GM18505 (cell line): ENCODE data around the gene PITPNM3.

ENCODE experiments used
- ATAC-seq: cut with Tn5 transposase; IDR thresholded peaks from one replicate; pipeline ENCODE4 v1.9.1; 2021; ENCODE audit not compliant: unreplicated experiment
- POLR2A ChIP-seq: IDR thresholded peaks from 4 replicates; pipeline ENCODE4 v1.6.1; 2011; ENCODE audit warnings: borderline replicate concordance; ENCODE audit not compliant: insufficient read depth, insufficient read length; ENCODE audit errors: extremely low read depth

The PITPNM3 gene

DNA sequence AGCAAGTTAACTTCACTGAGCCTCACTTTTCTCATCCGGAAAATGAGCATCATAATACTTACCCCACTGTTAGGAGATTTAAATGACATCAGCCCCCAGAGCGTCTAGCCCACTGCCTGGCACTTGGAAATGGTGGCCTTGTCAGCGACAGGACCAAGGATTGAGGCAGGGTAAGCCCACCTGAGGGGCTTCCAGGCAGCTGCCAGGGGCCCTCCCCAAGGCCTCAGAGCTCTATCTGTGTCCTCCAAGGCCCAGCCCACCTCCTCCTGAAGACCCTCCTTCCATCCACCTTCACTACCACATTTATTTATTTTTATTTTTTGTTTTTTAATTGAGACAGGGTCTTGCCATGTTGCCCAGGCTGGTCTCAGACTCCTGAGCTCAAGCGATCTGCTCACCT is 13.8 kb downstream of the PITPNM3 start:
- ATAC-seq, result no peak
- TF ChIP-seq POLR2A, result no peak

- no peak for ATAC-seq
- TF ChIP-seq POLR2A, result no peak
Measured at GRCh38 chr17:6541886-6542285, 14.5 kb downstream of the PITPNM3 start.

- no peak for TF ChIP-seq POLR2A
- ATAC-seq, result no peak
Measured at GRCh38 chr17:6539871-6540270, 16.5 kb downstream of the PITPNM3 start.

GRCh38 chr17:6536566-6537065 is 19.7 kb downstream of the PITPNM3 start:
- ATAC-seq, result no peak
- no peak for TF ChIP-seq POLR2A

GRCh38 chr17:6536053-6536452 is 20.3 kb downstream of the PITPNM3 start:
- ATAC-seq, result no peak

GRCh38 chr17:6534846-6535514 is 21.4 kb downstream of the PITPNM3 start:
- TF ChIP-seq POLR2A, result no peak
- no peak for ATAC-seq

More at GRCh38 chr17:6536053-6536452, 20.3 kb downstream of the PITPNM3 start:
- no peak for TF ChIP-seq POLR2A

- no peak for TF ChIP-seq POLR2A
- ATAC-seq, result no peak
Measured at GRCh38 chr17:6532441-6532885, 23.9 kb downstream of the PITPNM3 start.

DNA sequence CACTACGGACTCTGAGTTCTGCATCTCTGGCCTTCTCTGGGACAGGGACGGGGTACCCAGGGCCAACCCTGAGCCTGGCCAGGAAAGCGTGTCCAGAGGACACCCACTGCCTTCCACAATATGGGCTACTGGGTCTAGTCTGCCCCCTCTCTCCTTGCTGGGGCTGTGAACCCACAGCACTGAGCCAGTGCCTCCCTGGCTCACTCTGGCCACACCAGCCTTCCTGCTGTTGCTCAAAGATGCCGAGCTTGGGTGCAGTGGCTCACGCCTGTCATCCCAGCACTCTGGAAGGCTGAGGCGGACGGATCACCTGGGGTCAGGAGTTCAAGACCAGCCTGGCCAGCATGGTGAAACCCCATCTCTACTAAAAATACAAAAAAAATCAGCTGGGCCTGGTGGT is 24.8 kb downstream of the PITPNM3 start:
- no peak for ATAC-seq
- TF ChIP-seq POLR2A, result no peak

DNA sequence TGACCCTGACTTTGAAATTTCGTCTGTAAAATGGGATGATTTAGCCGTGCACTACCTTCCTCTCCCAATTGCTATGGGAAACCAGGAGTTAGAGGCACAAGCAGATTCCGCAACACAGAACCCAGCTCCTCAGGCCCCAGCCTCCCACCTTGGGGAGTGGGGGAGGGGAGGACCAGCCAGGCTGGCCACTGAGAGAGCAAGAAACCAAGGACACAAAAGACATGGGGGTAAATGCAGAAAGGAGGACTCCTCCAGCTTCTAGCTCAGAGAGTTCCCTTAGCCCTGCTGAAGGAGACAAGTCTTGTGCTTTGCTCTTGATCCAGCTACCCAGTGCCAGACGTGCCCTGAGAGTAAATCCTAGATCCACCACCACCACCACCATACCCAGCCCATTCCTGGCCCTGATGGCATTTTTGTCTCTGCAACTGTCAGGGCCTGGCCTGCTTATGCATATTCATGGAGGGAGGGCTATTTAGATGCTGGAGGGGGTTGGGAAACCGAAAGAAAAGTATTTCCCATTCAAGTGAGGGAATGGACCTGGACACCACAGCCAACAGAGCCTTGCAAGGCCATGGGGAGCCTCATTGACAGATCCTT is 25.9 kb downstream of the PITPNM3 start:
- no peak for TF ChIP-seq POLR2A
- no peak for ATAC-seq

DNA sequence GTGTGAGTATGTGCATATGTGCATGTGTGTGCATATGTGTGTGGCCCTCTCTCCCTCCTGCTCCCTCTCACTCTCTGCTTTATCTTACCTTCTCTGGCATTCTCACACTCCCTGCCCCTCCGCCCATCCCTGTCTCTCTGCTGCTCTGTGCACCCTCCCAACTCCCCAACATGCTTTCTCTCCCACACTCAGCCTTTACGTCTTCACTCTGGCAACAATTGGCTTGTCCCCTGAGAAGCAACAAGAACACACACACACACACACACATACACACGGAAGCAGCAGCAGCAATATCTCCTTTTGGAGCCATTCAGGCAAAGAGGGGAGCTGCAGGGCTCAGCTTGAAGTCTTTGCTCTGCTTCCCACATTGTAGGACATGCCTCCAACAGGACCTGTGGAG is 27.8 kb downstream of the PITPNM3 start:
- ATAC-seq, result no peak
- no peak for TF ChIP-seq POLR2A

DNA sequence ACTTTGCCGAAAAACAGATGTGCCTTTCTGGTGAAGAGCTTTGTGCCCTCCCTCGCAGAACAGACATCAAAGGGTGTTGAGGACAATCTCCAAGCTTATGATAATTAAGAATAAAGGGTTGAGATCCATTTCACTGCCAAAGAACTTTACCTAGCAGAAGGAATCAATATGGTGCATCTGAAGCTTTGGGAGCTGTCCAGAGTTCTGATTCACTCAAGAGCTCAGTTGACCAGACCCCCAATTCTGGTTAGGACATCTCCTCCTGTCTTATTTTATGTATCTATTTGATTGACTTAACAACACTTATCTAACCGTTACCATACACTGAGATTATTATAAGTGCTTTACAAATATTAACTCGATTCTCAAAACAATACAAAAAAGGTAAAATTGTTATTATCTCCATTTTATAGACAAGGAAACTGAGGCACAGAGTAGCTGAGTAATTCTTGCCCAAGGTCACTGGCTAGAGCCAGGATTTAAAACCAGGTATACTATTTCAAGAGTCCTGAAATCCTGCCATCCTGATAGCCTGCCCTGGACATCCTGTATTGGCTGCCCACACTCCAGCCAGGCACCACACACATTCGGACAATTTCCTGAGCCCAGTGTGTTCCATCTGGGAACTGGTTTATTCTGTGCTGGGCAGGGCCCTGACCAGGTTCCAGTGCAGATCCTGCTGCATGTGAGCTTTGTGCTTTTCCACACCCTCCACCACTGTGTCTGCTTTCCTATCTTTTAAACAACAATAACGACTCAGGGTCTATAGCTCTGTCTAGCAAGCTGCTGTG is 29.8 kb downstream of the PITPNM3 start:
- TF ChIP-seq POLR2A, result no peak
- ATAC-seq, result no peak

- no peak for TF ChIP-seq POLR2A
- no peak for ATAC-seq
Measured at GRCh38 chr17:6525731-6526130, 30.6 kb downstream of the PITPNM3 start.

- no peak for TF ChIP-seq POLR2A
- no peak for ATAC-seq
Measured at GRCh38 chr17:6525141-6525540, 31.2 kb downstream of the PITPNM3 start.
